Measurements from ENCODE around the gene FRMD4A. TPM values are rescaled to one million over a fixed set of nuclear protein-coding genes. Genes with fewer than 3 reads are reported as not detected.
A peak's percentile ranks its signal among the peaks of the same experiment; 100 is the strongest.

FRMD4A gene
- total RNA-seq, 1 experiment from 2014 or later, result not detected

DNA sequence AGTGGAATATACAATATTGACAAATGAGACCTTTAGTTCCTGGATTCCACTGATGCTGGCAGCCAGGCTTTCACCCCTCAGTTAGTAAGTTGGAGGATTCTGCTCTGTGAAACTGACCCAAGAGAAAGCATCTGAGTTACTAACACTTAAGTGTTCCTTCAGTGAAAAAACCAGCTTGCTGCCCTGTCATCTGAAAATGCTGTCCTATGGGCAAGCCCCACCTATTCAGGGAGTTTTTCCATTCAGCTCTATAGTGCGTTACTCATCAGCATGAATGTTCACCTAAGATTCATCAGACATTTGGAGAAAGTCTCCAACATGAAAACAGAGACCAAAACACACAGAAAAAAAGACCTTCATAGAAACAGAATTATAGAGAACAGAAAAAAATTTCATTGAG lies 706.1 kb downstream of the FRMD4A start:
- no peak for DNase-seq (ENCODE audit: low spot score)

GRCh38 chr10:13621931-13622330 lies 708.8 kb downstream of the FRMD4A start:
- no peak for DNase-seq (ENCODE audit: low spot score)

- DNase-seq (ENCODE audit: low spot score), result no peak
Observed at GRCh38 chr10:13617116-13617515, 713.6 kb downstream of the FRMD4A start.

GRCh38 chr10:13615650-13616300 lies 714.9 kb downstream of the FRMD4A start:
- DNase-seq (ENCODE audit: low spot score), result no peak

GRCh38 chr10:13614530-13615332 lies 716.0 kb downstream of the FRMD4A start:
- no peak for DNase-seq (ENCODE audit: low spot score)

DNA sequence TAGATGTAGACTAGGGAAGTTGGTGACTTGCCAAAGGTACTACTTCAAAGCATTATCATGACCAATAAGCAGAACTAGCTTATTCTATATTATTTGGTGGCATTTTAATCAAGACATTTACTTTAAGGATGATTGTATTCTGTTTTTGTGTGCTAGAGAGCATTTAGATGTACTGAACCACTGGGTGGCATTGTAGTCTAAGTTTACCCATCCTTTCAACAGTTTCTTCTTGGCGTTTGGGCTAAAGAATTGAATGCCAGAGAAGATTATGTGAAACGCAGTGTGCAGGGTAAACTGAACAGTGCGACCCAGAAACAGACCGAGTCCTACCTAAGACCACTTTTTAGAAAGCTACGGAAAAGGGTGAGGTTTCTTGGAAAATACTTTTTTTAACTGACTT lies 717.2 kb downstream of the FRMD4A start:
- DNase-seq (ENCODE audit: low spot score), result peak; percentile 5

DNA sequence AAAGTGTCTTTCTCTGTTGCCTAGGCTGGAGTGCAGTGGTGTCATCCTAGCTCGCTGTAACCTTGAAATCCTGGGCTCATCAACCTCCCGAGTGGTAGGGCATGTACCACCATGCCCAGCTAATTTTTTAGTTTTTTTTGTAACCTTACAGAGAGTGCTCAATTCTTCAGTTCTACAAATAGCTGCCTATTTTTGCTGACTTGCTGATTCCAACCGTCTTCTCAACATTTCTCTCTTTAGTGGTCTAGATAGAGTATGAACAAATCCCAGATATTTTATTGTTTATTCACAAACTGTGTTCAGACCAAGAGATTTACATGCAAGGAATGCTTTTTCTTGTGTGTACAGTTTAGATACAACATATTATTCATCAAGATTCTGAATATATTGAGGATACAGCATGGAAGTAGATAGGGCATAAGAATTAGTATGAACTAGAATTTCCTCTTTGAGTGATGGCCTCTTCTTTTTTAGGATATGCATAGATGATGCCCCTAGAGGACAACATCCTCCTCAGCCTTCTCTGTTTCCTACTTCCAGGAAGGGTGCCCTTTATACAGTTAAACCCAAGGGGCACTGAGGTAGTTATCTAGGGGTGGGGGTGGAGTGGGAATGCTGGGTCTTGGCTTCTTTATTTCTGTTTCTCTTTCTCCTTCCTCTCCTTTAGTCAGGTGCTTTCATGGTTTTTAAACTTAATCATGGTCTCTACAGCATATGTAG lies 717.9 kb downstream of the FRMD4A start:
- DNase-seq (ENCODE audit: low spot score), result no peak

DNA sequence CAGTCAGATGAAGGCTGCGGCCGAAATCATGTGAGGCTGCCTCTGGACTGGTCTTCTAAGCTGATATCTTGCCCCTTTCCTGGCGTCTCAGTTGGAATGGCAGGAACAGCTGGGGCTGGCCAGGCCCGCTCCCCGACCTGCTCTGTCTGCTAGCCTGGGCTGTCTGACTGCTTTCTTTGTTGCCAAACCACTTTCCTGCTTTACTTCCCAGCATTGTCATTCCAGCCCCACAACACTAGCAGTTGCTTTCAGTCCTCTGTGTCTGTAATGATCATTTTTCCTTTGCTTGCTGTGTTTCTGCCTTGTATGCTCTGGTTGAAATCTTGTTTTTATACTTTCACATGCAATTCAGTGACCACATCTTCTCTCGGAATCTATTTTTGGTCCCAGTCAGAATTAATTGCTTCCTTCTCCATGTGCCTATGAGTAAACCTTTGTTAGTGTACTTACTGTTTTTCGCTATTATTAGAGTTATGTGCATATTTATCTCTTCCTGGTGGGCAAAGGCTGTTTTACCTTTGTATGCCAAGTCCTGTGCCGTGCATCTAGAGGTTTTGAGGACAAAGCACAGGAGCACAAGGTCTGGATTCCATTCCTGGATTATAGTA lies 722.4 kb downstream of the FRMD4A start:
- no peak for DNase-seq (ENCODE audit: low spot score)

DNA sequence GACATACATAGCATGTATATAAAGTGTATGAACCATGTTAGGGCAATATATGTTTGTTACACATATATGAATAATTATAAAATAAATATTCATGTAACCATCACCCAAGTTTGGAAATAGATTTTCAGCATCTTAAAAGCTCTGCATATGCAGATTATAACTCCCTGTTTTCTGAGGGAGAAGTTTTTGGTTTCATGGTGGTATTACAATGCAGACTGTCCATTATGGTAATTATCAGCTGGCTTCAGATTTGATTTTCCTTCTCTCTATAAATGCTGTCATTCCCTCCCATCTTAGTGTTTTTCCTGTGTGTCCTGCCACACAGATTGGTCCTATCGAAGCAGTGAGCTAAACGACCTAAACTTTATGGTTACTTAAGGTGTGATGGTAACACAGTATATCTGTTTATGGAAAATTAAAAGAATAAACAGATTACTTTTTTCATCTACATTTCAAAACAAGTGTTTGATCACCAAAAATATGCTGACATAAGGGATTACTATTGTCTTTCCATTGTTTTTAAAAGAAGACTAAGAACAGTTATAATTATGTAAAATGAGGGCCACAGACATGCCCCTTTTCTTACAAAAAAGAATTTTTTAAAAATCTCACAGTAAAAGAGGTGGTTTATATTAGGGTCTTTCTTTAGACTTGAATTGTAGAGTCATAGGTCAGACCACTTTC lies 726.2 kb downstream of the FRMD4A start:
- DNase-seq (ENCODE audit: low spot score), result no peak

GRCh38 chr10:13597909-13598308 lies 732.8 kb downstream of the FRMD4A start:
- DNase-seq (ENCODE audit: low spot score), result no peak

DNA sequence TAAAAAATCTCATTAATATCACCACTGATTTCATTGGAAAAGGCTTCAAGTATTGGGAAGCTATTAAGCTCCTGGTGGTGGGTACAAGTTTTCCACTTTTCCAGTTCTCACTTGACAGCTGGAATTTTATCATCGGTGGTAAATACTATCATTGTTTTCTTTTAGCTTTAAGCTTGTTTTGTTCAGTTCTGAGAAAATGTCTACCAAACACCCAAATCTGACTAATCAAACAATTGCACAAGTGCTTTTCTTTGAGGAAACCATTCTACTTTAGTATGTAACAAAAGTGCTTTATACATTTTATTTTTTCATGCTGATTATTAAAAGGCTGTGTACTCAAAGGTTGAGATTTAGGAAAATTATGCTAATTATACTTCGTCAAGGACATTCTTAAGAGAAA lies 736.1 kb downstream of the FRMD4A start:
- DNase-seq (ENCODE audit: low spot score), result no peak

Small RNA genes within 50 kb of the gene (small RNA-seq; reads per million reads assigned to genes)
- 3.4 reads per million, percentile 77 among the genes with 10 or more reads in this experiment for gene RNA5SP301

All from HT-29 (cell line).